GM12801 (cell line): Measurements from ENCODE around the gene HK2.

ENCODE experiments used
- TF ChIP-seq, protein P1 (sequence below): IDR thresholded peaks from one replicate; pipeline ENCODE4 v1.5.1; 2011; ENCODE audit warnings: control low read depth; ENCODE audit not compliant: insufficient read length; ENCODE audit errors: extremely low read depth

Gene HK2

DNA sequence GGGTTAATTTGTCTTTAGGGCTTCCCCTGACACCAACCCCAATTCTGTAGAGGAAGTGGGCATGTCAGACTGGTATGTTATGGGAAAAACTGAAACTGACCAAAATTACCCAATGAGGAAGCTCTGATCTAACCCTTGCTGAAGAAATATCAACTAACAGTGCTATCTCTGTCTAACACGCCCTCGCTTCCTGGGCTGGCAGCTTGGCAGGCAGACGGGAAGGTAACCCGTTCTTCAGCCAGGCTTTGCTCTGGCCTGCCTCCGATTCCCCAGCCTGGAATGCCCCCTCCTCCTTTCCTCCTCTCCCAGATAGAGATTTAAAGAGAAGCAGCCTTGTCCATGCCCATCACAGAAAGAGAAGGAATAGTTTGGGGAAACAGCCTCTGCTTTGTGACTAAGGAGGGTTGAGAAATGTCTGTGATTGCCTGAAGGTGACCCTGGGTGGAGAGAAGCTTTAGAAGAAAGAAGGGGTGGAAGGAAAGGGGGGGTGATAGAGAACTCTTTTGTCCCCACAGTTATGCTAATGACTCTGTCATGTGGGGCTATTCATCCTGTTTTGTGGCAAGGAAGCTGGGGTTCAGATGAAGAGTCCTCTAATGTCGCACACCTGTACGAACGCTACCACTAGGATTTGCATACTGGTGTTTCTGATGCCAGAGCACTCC lies 15.4 kb downstream of the HK2 start:
- TF ChIP-seq, protein P1, sequence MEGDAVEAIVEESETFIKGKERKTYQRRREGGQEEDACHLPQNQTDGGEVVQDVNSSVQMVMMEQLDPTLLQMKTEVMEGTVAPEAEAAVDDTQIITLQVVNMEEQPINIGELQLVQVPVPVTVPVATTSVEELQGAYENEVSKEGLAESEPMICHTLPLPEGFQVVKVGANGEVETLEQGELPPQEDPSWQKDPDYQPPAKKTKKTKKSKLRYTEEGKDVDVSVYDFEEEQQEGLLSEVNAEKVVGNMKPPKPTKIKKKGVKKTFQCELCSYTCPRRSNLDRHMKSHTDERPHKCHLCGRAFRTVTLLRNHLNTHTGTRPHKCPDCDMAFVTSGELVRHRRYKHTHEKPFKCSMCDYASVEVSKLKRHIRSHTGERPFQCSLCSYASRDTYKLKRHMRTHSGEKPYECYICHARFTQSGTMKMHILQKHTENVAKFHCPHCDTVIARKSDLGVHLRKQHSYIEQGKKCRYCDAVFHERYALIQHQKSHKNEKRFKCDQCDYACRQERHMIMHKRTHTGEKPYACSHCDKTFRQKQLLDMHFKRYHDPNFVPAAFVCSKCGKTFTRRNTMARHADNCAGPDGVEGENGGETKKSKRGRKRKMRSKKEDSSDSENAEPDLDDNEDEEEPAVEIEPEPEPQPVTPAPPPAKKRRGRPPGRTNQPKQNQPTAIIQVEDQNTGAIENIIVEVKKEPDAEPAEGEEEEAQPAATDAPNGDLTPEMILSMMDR, result no peak

DNA sequence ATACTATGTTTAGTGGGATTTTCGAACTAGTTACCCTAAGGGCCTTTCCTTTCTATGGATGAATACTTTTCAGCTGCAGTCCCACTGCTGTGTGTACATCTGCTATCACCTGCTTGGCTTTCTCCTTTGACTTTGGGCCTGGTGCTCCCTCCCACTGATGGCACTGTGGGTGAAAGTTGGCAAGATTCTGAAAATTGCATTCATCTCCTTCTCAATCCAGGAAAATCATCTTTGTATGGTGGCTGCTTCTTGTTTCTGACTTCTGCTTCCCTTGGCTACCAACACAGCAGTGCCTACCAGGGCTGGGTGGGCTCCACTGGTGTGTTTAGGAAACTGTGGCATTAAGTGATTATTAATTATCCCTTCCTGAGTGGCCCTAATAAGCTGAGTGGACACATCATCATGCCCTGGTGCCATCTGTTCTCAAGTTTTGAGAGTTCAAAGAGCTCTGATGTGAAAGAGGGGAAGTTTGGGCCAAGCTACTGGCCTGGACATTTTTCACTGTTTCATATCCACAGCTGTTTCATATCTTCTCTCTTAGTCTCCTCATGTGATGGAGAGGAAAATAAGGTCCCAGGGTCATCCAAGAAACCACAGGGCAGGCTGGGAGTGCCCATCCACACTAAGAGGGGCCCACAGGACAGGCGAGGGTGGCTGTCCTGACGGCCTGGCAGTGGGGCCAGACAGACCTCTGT lies 16.7 kb downstream of the HK2 start:
- TF ChIP-seq, protein P1, result no peak

DNA sequence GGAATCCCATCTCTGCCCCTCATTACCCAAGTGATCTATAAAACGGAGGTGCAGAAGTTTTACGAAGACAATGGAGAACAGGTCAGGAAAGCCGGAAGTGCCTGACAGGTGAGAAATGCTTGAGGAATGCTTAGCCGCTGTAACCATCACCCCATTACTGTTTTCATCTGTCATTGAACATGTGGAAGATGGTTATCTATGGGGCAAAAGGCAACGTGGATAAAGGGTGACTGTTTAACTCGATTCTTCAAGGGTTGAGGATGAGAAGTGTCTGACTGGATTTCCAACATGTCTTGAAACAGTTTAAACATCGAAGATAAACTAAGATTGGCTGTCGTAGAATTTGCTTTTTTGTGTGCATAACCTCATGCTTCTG lies 17.3 kb downstream of the HK2 start:
- TF ChIP-seq, protein P1, result no peak

DNA sequence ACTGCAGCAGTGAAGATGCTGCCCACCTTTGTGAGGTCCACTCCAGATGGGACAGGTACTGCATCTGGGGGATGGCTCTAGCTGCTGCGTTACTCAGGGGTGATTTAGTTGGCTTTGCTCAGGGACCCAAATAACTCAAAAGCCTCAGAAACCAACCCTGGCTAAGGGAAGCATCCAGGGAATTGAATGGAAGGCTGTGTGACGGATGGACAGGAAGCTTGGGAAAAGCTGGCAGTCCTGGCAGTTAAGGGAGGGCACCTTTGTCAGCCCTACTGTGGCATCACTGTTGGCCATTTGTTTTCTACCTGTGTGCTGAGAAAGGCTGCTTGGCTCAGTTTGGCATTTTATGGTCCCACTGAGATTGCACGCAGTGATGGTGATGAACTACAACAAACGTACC lies 20.5 kb downstream of the HK2 start:
- TF ChIP-seq, protein P1, result no peak

DNA sequence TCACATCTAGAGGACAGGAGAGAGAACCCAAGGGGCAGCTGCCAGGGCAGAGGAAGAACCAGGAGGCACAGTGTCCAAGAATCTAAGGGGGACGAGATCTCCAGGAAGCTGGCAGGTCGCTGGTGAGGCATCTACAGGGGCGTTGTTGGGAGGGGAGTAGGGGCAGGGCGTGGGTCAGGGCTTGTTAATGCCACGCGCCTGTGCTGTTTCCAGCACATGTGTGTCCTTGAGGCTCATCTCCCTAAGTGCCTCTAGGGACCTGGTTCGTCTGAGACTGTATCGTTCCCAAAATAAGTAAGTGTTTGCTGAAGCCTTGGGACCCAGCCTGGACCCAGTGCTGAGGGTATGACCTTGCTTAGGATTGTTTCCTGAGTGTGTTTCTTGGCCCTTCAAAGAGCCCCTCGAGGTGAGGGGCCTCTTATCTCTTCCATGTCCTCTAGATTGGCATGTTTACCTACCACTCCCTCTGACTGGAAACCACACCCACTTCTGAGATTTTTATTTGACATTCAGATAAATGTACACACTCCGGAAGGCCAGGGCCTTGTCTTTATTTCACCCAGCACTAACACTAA lies 22.2 kb downstream of the HK2 start:
- TF ChIP-seq, protein P1, result no peak

DNA sequence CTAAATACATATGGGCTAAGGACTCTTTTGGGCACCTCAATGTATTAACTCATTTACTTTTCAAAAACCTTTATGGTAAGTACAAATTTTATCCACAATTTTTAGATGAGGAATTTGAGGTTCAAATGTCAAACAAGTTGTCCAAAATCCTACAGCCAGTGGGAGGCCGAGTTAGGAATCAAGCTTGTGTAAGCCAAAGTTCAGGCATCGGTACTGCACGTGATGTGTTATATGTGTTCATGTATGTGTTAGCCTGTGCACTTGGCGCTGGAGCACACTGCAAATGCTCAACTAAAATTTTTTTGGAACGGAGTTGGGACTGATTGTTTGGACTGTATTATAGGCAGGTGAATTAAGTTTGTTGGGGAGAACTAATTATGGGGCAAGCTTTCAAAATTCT lies 22.7 kb downstream of the HK2 start:
- TF ChIP-seq, protein P1, result no peak

DNA sequence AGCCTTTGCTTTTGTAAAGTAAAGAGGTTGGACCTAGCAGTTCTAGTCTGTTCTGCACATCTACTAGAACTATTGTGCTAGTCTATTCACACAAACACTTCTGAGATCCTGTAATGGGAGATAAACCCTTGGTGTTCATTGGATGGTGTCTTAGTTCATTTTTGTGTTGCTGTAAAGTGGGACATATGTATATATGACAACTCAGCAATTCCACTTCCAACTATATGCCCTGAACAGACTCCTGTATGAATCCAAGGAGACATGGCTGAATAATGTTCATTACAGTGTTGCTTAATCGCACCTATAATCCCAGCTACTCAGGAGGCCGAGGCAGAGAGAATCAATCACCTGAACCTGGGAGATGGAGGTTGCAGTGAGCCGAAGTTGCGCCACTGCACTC lies 23.3 kb downstream of the HK2 start:
- TF ChIP-seq, protein P1, result no peak
